HCT116 (cell line): ENCODE measurements around the gene LAPTM4A. TPM values are rescaled to one million over a fixed set of nuclear protein-coding genes. Genes with fewer than 3 reads are reported as not detected.

Experiments used
- ATAC-seq: fragments of 200-7000 bp; cut with Tn5 transposase; 2 replicates; pipeline ENCODE4 v1.9.1; 2020; ENCODE audit warnings: mild to moderate bottlenecking, moderate library complexity
- BruUV-seq: library from RNA; stranded (reverse); fragments of 400-500 nt; replicated peaks from 2 replicates; lab custom pipeline; 2021; lab: Mats Ljungman, UMichigan
- CTCF ChIA-PET: fragments of 300-600 bp; sonication (Branson Sonifier 250); formaldehyde crosslinking; loops from one replicate; lab custom pipeline; 2021; ENCODE audit warnings: antibody characterized with exemption; lab: Charles Lee
- POLR2A ChIA-PET: fragments of 300-600, 350-600 bp; sonication (Branson Sonifier 250); formaldehyde crosslinking; loops from one replicate; lab custom pipeline; 2021; ENCODE audit warnings: antibody characterized with exemption; lab: Charles Lee
- RAD21 ChIA-PET, 2 experiments: fragments of 300-600 bp; sonication (Branson Sonifier 250); formaldehyde crosslinking; loops; one replicate each; lab custom pipeline; 2023; ENCODE audit warnings: low total read pairs in 2 of 2; ENCODE audit not compliant: uncharacterized antibody in 2 of 2, unreplicated experiment in 2 of 2, low non-redundant PET in 1 of 2; lab: Charles Lee
- DNase-seq: peaks from one replicate; pipeline ENCODE4 v3.0.0-alpha.2; 2010; ENCODE audit warnings: low read depth, low spot score
- H2AFZ ChIP-seq: fragments of 200-600 bp; shearing (Covaris generic), sonication (generic); 2 replicates; pipeline ENCODE4 v1.6.1; 2017; ENCODE audit warnings: low read depth, mixed run types, mixed read lengths, antibody characterized with exemption, low read length; ENCODE audit not compliant: poor library complexity, severe bottlenecking
- H3K27ac ChIP-seq: 2 replicates; pipeline ENCODE4 v1.5.1; 2012; ENCODE audit warnings: low read depth, low read length
- H3K27me3 ChIP-seq: fragments of 200-600 bp; sonication (generic); 2 replicates; pipeline ENCODE4 v1.6.1; 2016; ENCODE audit warnings: mixed run types, low read length, mixed read lengths; ENCODE audit not compliant: insufficient read depth
- H3K36me3 ChIP-seq, 2 experiments: fragments of 200-500 bp in 1 of 2; fragments of 200-600 bp in 1 of 2; sonication (Bioruptor generic) in 1 of 2; sonication (generic) in 1 of 2; 2 replicates each; pipeline versions ENCODE4 v1.5.1 to v1.6.1; 2014 to 2016; ENCODE audit warnings: low read length in 2 of 2, inconsistent platforms in 1 of 2, mixed read lengths in 1 of 2, mixed run types in 1 of 2; ENCODE audit not compliant: insufficient read depth in 2 of 2, control insufficient read depth in 1 of 2
- H3K4me1 ChIP-seq, 2 experiments: fragments of 200-600 bp in 1 of 2; sonication (generic) in 1 of 2; 2 replicates each; pipeline versions ENCODE4 v1.5.1 to v1.6.1; 2012 to 2017; ENCODE audit warnings: low read length in 2 of 2, inconsistent platforms in 1 of 2, mild to moderate bottlenecking in 1 of 2, mixed read lengths in 1 of 2, mixed run types in 1 of 2, moderate library complexity in 1 of 2; ENCODE audit not compliant: insufficient read depth in 2 of 2, control insufficient read depth in 1 of 2
- H3K4me2 ChIP-seq: fragments of 200-600 bp; sonication (generic); 2 replicates; pipeline ENCODE4 v1.6.1; 2017; ENCODE audit warnings: mixed run types, low read length, mixed read lengths
- H3K4me3 ChIP-seq, 2 experiments: fragments of 200-600 bp in 1 of 2; sonication (generic) in 1 of 2; replicated peaks in 1 of 2; 2 replicates each; pipeline ENCODE4 v1.5.1; 2011 to 2016; ENCODE audit warnings: low read length in 2 of 2, control low read depth in 1 of 2, low read depth in 1 of 2, mild to moderate bottlenecking in 1 of 2, mixed read lengths in 1 of 2, mixed run types in 1 of 2
- H3K79me2 ChIP-seq: fragments of 200-600 bp; sonication (generic); 2 replicates; pipeline ENCODE4 v1.6.1; 2017; ENCODE audit warnings: mild to moderate bottlenecking, mixed run types, low read length, moderate library complexity, mixed read lengths; ENCODE audit not compliant: insufficient read depth
- H3K9ac ChIP-seq: fragments of 200-600 bp; sonication (generic); 2 replicates; pipeline ENCODE4 v1.6.1; 2016; ENCODE audit warnings: low read length, mixed read lengths
- H3K9me2 ChIP-seq: fragments of 200-600 bp; sonication (generic), shearing (Covaris generic); 2 replicates; pipeline ENCODE4 v1.6.1; 2017; ENCODE audit warnings: mixed run types, mild to moderate bottlenecking, moderate library complexity; ENCODE audit not compliant: insufficient read depth
- H3K9me3 ChIP-seq, 2 experiments: fragments of 200-500 bp in 1 of 2; fragments of 200-600 bp in 1 of 2; sonication (Bioruptor generic) in 1 of 2; sonication (generic) in 1 of 2; 2 replicates each; pipeline ENCODE4 v1.6.1; 2014 to 2017; ENCODE audit warnings: low read length in 2 of 2, mixed read lengths in 2 of 2, inconsistent platforms in 1 of 2, low read depth in 1 of 2, mild to moderate bottlenecking in 1 of 2, mixed run types in 1 of 2, moderate library complexity in 1 of 2; ENCODE audit not compliant: control insufficient read depth in 1 of 2, insufficient read depth in 1 of 2
- H4K20me1 ChIP-seq: fragments of 200-600 bp; sonication (generic), shearing (Covaris generic); 2 replicates; pipeline ENCODE4 v1.6.1; 2017; ENCODE audit warnings: mixed run types, mild to moderate bottlenecking, moderate library complexity; ENCODE audit not compliant: insufficient read depth
- CEBPB ChIP-seq: IDR thresholded peaks from 2 replicates; pipeline ENCODE4 v1.6.1; 2012; ENCODE audit warnings: low read depth
- ELF1 ChIP-seq: IDR thresholded peaks from 2 replicates; pipeline ENCODE4 v1.6.1; 2012; ENCODE audit warnings: low read depth, borderline replicate concordance
- EZH2 ChIP-seq: fragments of 200-600 bp; sonication (generic); IDR thresholded peaks from 2 replicates; pipeline ENCODE4 v1.6.1; 2017; ENCODE audit warnings: antibody characterized with exemption, mixed run types
- EZH2phosphoT487 ChIP-seq: fragments of 200-600 bp; IDR thresholded peaks from 2 replicates; pipeline ENCODE4 v1.6.1; 2018; ENCODE audit warnings: antibody characterized with exemption, borderline replicate concordance
- POLR2A ChIP-seq: IDR thresholded peaks from 2 replicates; pipeline ENCODE4 v1.7.0; 2011; ENCODE audit warnings: borderline replicate concordance; ENCODE audit not compliant: insufficient read depth, insufficient read length; ENCODE audit errors: extremely low read depth
- SRF ChIP-seq: IDR thresholded peaks from 2 replicates; pipeline ENCODE4 v1.6.1; 2012; ENCODE audit warnings: low read depth
- YY1 ChIP-seq: IDR thresholded peaks from 2 replicates; pipeline ENCODE4 v1.6.1; 2011; ENCODE audit warnings: low read length, low read depth, moderate library complexity, mild to moderate bottlenecking; ENCODE audit not compliant: insufficient replicate concordance; ENCODE audit errors: extremely low read depth
- ZNF274 ChIP-seq: fragments of 200-500 bp; sonication (Bioruptor generic); IDR thresholded peaks from 2 replicates; pipeline ENCODE4 v1.6.1; 2014; ENCODE audit warnings: mild to moderate bottlenecking, low read depth, low read length, inconsistent platforms
- intact Hi-C: fragments of 100-400 bp; cut with micrococcal nuclease; formaldehyde crosslinking; loops from 2 replicates; pipeline ENCODE4 v1.10.0; 2022
- total RNA-seq: library from RNA; stranded (reverse); gene quantifications from one replicate; pipeline ENCODE4 v1.2.1, GENCODE V29; 2021; ENCODE audit not compliant: unreplicated experiment
- TF ChIP-seq, protein P1 (sequence below): IDR thresholded peaks from 2 replicates; pipeline ENCODE4 v1.6.1; 2011; ENCODE audit warnings: mild to moderate bottlenecking, low read length, moderate library complexity; ENCODE audit not compliant: insufficient replicate concordance; ENCODE audit errors: extremely low read depth
- TF ChIP-seq, protein P2 (sequence below): IDR thresholded peaks from 2 replicates; pipeline ENCODE4 v1.6.1; 2012

LAPTM4A gene
- total RNA-seq, 1 experiment from 2014 or later = 84.5 TPM

DNA sequence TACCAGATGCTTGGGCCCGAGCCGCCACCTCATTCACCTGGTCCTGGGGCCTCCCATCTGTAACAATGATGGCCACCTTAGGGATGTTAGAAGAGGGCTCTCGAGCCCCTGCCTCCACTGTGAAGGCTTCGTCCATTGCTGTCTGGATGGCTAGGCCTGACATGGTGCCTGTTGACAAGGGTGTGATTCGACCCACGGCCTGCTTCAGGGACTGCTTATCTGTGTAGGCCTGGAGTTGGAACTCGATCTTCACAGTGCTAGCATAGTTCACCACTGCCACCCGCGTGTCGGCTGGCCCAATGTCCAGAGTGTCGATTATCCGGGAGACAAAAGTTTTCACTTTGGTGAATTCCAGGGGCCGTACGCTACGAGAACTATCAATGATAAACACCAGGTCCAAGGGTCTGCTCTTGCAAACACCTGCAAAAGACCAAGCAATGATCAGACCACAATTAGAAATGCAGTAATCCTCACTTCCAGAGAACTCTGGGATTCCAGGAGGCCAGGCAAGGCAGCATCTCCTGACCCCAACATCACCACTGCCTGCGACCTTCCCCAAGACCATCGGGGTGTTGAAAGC, 45.4 kb downstream of the LAPTM4A start:
- DNase-seq = no peak
- RAD21 ChIA-PET = no interaction called here
- Histone ChIP-seq H3K9ac (no peak overlapping the region), H3K36me3 (no peaks in the 10 kb centered on the region), H3K79me2 (no peaks in the 10 kb centered on the region), H3K9me2 (no peaks in the 10 kb centered on the region), H3K4me1 (no peaks in the 10 kb centered on the region), H3K27me3 (no peaks in the 10 kb centered on the region), H4K20me1 (no peaks in the 10 kb centered on the region), H3K4me3 (no peak overlapping the region), H3K9me3 (no peaks in the 10 kb centered on the region), H3K27ac (no peak overlapping the region), H2AFZ (no peak overlapping the region), H3K4me2 (no peak overlapping the region)
- BruUV-seq = no TSS peak
- POLR2A ChIA-PET = no interaction called here
- TF ChIP-seq ELF1 (no peak), YY1 (no peak), POLR2A (no peak), SRF (no peak), CEBPB (no peak), EZH2 (no peak), ZNF274 (no peak), EZH2phosphoT487 (no peak)
- TF ChIP-seq, protein P1, sequence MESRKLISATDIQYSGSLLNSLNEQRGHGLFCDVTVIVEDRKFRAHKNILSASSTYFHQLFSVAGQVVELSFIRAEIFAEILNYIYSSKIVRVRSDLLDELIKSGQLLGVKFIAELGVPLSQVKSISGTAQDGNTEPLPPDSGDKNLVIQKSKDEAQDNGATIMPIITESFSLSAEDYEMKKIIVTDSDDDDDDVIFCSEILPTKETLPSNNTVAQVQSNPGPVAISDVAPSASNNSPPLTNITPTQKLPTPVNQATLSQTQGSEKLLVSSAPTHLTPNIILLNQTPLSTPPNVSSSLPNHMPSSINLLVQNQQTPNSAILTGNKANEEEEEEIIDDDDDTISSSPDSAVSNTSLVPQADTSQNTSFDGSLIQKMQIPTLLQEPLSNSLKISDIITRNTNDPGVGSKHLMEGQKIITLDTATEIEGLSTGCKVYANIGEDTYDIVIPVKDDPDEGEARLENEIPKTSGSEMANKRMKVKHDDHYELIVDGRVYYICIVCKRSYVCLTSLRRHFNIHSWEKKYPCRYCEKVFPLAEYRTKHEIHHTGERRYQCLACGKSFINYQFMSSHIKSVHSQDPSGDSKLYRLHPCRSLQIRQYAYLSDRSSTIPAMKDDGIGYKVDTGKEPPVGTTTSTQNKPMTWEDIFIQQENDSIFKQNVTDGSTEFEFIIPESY = no peak
- TF ChIP-seq, protein P2, sequence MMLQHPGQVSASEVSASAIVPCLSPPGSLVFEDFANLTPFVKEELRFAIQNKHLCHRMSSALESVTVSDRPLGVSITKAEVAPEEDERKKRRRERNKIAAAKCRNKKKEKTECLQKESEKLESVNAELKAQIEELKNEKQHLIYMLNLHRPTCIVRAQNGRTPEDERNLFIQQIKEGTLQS = no peak
- CTCF ChIA-PET = no interaction called here
- ATAC-seq = no peak
- intact Hi-C loops = no loop called here
